ENCODE results near the gene RUVBL2. TPM values are rescaled to one million over a fixed set of nuclear protein-coding genes. Genes with fewer than 3 reads are reported as not detected.
"Not testable (repeated sequence)": the region's sequence is repeated elsewhere in the genome, so short reads cannot be mapped to it uniquely, and the experiment has no call there.

RUVBL2 gene
- total RNA-seq, 1 experiment from 2014 or later, result 121 TPM

- DNase-seq (ENCODE audit: low spot score), result not testable (repeated sequence)
Measured at GRCh38 chr19:49018388-49019241, 24.9 kb downstream of the RUVBL2 start.

GRCh38 chr19:49019242-49019932 lies 25.7 kb downstream of the RUVBL2 start:
- DNase-seq (ENCODE audit: low spot score), result no peak

GRCh38 chr19:49020342-49020741 lies 26.7 kb downstream of the RUVBL2 start:
- DNase-seq (ENCODE audit: low spot score), result no peak

GRCh38 chr19:49020931-49021895 lies 27.5 kb downstream of the RUVBL2 start:
- DNase-seq (ENCODE audit: low spot score), result peak; percentile 55

GRCh38 chr19:49022116-49022515 lies 28.4 kb downstream of the RUVBL2 start:
- DNase-seq (ENCODE audit: low spot score), result no peak

- not testable (repeated sequence) for DNase-seq (ENCODE audit: low spot score)
Measured at GRCh38 chr19:49024233-49024632, 30.5 kb downstream of the RUVBL2 start, which contains the start of gene CGB3. CGB3 (minus strand) TSS chr19:49024333; CDS start chr19:49023971, 362 bp downstream.

GRCh38 chr19:49025088-49025487 lies 31.4 kb downstream of the RUVBL2 start:
- DNase-seq (ENCODE audit: low spot score), result not testable (repeated sequence)

GRCh38 chr19:49025599-49025998 lies 31.9 kb downstream of the RUVBL2 start:
- not testable (repeated sequence) for DNase-seq (ENCODE audit: low spot score)

GRCh38 chr19:49028686-49029085 lies 35.0 kb downstream of the RUVBL2 start:
- not testable (repeated sequence) for DNase-seq (ENCODE audit: low spot score)

- peak; percentile 29 for DNase-seq (ENCODE audit: low spot score)
Measured at GRCh38 chr19:49029749-49030148, 36.1 kb downstream of the RUVBL2 start.

- DNase-seq (ENCODE audit: low spot score), result not testable (repeated sequence)
Measured at GRCh38 chr19:49030323-49030722, 36.6 kb downstream of the RUVBL2 start.

GRCh38 chr19:49031642-49032301 lies 38.1 kb downstream of the RUVBL2 start, which contains the start of gene CGB2:
CGB2 (plus strand) TSS chr19:49031890; CDS start chr19:49032096, 206 bp downstream.
- DNase-seq (ENCODE audit: low spot score), result not testable (repeated sequence)

- DNase-seq (ENCODE audit: low spot score), result not testable (repeated sequence)
Measured at GRCh38 chr19:49036815-49037214, 43.1 kb downstream of the RUVBL2 start, which contains the start of gene CGB1. CGB1 (minus strand) TSS chr19:49036895; CDS start chr19:49036711, 184 bp downstream.

- DNase-seq (ENCODE audit: low spot score), result not testable (repeated sequence)
Measured at GRCh38 chr19:49038111-49038510, 44.4 kb downstream of the RUVBL2 start.

GRCh38 chr19:49038557-49039276 lies 45.0 kb downstream of the RUVBL2 start:
- DNase-seq (ENCODE audit: low spot score), result peak; percentile 72

GRCh38 chr19:49039736-49040135 lies 46.0 kb downstream of the RUVBL2 start:
- not testable (repeated sequence) for DNase-seq (ENCODE audit: low spot score)

- DNase-seq (ENCODE audit: low spot score), result peak; percentile 57
Measured at GRCh38 chr19:49042177-49042576, 48.5 kb downstream of the RUVBL2 start.

GRCh38 chr19:49042666-49043065 lies 49.0 kb downstream of the RUVBL2 start:
- DNase-seq (ENCODE audit: low spot score), result not testable (repeated sequence)

- DNase-seq (ENCODE audit: low spot score), result not testable (repeated sequence)
Measured at GRCh38 chr19:49043548-49043947, 49.9 kb downstream of the RUVBL2 start, which contains the start of gene CGB5. CGB5 (plus strand) TSS chr19:49043848; CDS start chr19:49044210, 362 bp downstream.

- DNase-seq (ENCODE audit: low spot score), result not testable (repeated sequence)
Measured at GRCh38 chr19:49049011-49049410, 55.3 kb downstream of the RUVBL2 start, which contains the start of gene CGB8. CGB8 (minus strand) TSS chr19:49049111; CDS start chr19:49048739, 372 bp downstream.

Measured in A172 (cell line).